GM12878 (cell line): ENCODE data around the gene CACNA1D. TPM values are rescaled to one million over a fixed set of nuclear protein-coding genes. Genes with fewer than 3 reads are reported as not detected.

ENCODE experiments used
- BACH1 ChIP-seq: fragments of 450-650 bp; IDR thresholded peaks from 2 replicates; pipeline ENCODE4 v1.6.1; 2017; ENCODE audit warnings: mild to moderate bottlenecking, borderline replicate concordance
- CEBPB ChIP-seq, 2 experiments: fragments of 150-350 bp in 1 of 2; IDR thresholded peaks; 2 replicates each; pipeline ENCODE4 v1.6.1; 2012 to 2014; ENCODE audit warnings: low read depth in 2 of 2, low read length in 2 of 2, borderline replicate concordance in 1 of 2, inconsistent platforms in 1 of 2
- CHD4 ChIP-seq: fragments of 200-600 bp; sonication (generic); IDR thresholded peaks from 2 replicates; pipeline ENCODE4 v1.6.1; 2016; ENCODE audit warnings: mild to moderate bottlenecking
- CREM ChIP-seq: IDR thresholded peaks from 2 replicates; pipeline ENCODE4 v1.6.1; 2014; ENCODE audit warnings: antibody characterized with exemption, low read depth
- HDAC6 ChIP-seq: fragments of 200-600 bp; sonication (generic); IDR thresholded peaks from one replicate; pipeline ENCODE4 v1.8.0; 2017; ENCODE audit warnings: antibody characterized with exemption; ENCODE audit not compliant: unreplicated experiment
- IKZF1 ChIP-seq: fragments of 450-650 bp; conservative IDR thresholded peaks from 2 replicates; pipeline ENCODE4 v1.6.1; 2017; ENCODE audit warnings: antibody characterized with exemption, mild to moderate bottlenecking
- NFYA ChIP-seq: IDR thresholded peaks from 2 replicates; pipeline ENCODE4 v1.6.1; 2011; ENCODE audit warnings: low read depth, mild to moderate bottlenecking, low read length, improper control_type of control experiment, borderline replicate concordance
- NFYB ChIP-seq: IDR thresholded peaks from 2 replicates; pipeline ENCODE4 v1.6.1; 2011; ENCODE audit warnings: low read depth, mild to moderate bottlenecking, low read length, improper control_type of control experiment, moderate library complexity; ENCODE audit not compliant: insufficient read depth
- NR2C1 ChIP-seq: fragments of 450-650 bp; IDR thresholded peaks from 2 replicates; pipeline ENCODE4 v1.6.1; 2017; ENCODE audit warnings: antibody characterized with exemption, mild to moderate bottlenecking, moderate library complexity
- POLR2A ChIP-seq: IDR thresholded peaks from 2 replicates; pipeline ENCODE4 v1.6.1; 2011; ENCODE audit warnings: low read depth, mild to moderate bottlenecking, low read length
- RAD21 ChIP-seq: IDR thresholded peaks from 2 replicates; pipeline ENCODE4 v1.6.1; 2011; ENCODE audit warnings: mild to moderate bottlenecking, low read depth, low read length, moderate library complexity; ENCODE audit not compliant: insufficient read depth
- SRF ChIP-seq, 2 experiments: IDR thresholded peaks; 2 replicates each; pipeline ENCODE4 v1.6.1; 2011; ENCODE audit warnings: low read depth in 2 of 2, low read length in 2 of 2, mild to moderate bottlenecking in 1 of 2, moderate library complexity in 1 of 2
- ZBED1 ChIP-seq: IDR thresholded peaks from 2 replicates; pipeline ENCODE4 v1.6.1; 2016; ENCODE audit warnings: borderline replicate concordance
- polyA plus RNA-seq, 11 experiments: library from polyadenylated mRNA; depleted of rRNA in 4 of 11; unstranded in 6 of 11; stranded (reverse) in 5 of 11; fragments of >200 nt; fragmentation: Nextera tagmentation in 4 of 11; fragmentation: Illumina TruSeq in 1 of 11; extraction: Ambion mirVana in 4 of 11; extraction: Trizol in 1 of 11; gene quantifications; 1 replicate in 1 of 11; 2 replicates in 10 of 11; pipeline versions ENCODE4 v1.2.1 to v1.2.3, GENCODE V29; 2011 to 2016; ENCODE audit warnings: inconsistent platforms in 2 of 11, missing spikeins in 2 of 11, low read depth in 1 of 11
- total RNA-seq, 4 experiments: library from RNA; depleted of rRNA in 3 of 4; stranded (reverse); fragments of >200 nt in 3 of 4; fragmentation: Illumina TruSeq in 1 of 4; extraction: Trizol in 1 of 4; gene quantifications; 2 replicates each; pipeline versions ENCODE4 v1.2.1 to v1.2.3, GENCODE V29; 2013 to 2021
- TF ChIP-seq, protein P1 (sequence below): IDR thresholded peaks from 2 replicates; pipeline ENCODE4 v1.6.1; 2012; ENCODE audit warnings: improper control_type of control experiment, low read depth, low read length; ENCODE audit not compliant: insufficient replicate concordance
- TF ChIP-seq, protein P2 (sequence below): fragments of 450-650 bp; conservative IDR thresholded peaks from 2 replicates; pipeline ENCODE4 v1.6.1; 2017; ENCODE audit warnings: mild to moderate bottlenecking, moderate library complexity
- TF ChIP-seq, protein P3 (sequence below): fragments of 450-650 bp; IDR thresholded peaks from 2 replicates; pipeline ENCODE4 v1.6.1; 2016; ENCODE audit warnings: mild to moderate bottlenecking
- TF ChIP-seq, protein P4 (sequence below): fragments of 450-650 bp; IDR thresholded peaks from 2 replicates; pipeline ENCODE4 v1.6.1; 2016; ENCODE audit warnings: mild to moderate bottlenecking
- TF ChIP-seq, protein P5 (sequence below): fragments of 150-350 bp; IDR thresholded peaks from 2 replicates; pipeline ENCODE4 v1.6.1; 2014; ENCODE audit warnings: mild to moderate bottlenecking, low read depth, low read length

Gene CACNA1D
- total and polyA plus RNA-seq, 10 of the 15 experiments (the other 5 are each of a cell fraction or from before 2014, with no cell fraction given): 0.21 to 24.4 (median 1.6) TPM

DNA sequence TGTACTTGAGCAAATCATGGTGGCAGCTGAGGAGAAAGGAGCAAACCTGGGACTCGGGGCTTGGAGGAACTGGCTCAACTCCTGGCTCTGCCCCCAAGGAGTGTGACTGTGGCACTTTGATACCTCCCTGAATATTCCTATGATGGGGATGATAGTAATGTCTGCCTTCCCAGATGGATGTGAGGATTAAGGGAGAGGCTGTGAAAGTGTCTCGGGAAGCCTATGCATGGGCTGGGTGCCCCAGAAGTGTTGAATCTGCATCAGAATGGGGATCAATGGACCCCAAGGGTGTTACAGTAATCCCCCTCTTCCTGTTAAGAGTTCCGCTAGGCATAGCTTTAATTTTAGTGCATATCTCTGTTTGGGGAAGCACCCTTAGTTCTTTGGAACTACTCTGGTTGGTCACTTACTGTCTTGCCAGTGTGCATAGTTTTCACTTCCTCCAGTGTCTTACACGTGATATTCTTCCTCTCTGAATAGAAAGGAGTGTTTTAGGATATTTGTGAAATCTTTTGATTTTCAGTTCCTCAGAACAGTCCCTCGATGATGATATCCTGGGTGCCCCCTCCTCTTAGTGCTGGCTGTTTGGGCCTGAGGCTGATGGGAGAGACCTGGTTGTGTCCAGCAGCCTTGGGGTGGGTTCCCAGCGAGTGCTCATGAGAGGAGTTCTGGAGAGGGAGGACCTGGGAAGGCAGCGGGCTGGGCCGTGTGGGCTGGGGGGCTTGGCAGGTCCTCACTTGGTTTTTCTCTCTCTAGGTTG lies 254.3 kb downstream of the CACNA1D start (continued):
- TF ChIP-seq RAD21: no peak
- TF ChIP-seq, protein P1, sequence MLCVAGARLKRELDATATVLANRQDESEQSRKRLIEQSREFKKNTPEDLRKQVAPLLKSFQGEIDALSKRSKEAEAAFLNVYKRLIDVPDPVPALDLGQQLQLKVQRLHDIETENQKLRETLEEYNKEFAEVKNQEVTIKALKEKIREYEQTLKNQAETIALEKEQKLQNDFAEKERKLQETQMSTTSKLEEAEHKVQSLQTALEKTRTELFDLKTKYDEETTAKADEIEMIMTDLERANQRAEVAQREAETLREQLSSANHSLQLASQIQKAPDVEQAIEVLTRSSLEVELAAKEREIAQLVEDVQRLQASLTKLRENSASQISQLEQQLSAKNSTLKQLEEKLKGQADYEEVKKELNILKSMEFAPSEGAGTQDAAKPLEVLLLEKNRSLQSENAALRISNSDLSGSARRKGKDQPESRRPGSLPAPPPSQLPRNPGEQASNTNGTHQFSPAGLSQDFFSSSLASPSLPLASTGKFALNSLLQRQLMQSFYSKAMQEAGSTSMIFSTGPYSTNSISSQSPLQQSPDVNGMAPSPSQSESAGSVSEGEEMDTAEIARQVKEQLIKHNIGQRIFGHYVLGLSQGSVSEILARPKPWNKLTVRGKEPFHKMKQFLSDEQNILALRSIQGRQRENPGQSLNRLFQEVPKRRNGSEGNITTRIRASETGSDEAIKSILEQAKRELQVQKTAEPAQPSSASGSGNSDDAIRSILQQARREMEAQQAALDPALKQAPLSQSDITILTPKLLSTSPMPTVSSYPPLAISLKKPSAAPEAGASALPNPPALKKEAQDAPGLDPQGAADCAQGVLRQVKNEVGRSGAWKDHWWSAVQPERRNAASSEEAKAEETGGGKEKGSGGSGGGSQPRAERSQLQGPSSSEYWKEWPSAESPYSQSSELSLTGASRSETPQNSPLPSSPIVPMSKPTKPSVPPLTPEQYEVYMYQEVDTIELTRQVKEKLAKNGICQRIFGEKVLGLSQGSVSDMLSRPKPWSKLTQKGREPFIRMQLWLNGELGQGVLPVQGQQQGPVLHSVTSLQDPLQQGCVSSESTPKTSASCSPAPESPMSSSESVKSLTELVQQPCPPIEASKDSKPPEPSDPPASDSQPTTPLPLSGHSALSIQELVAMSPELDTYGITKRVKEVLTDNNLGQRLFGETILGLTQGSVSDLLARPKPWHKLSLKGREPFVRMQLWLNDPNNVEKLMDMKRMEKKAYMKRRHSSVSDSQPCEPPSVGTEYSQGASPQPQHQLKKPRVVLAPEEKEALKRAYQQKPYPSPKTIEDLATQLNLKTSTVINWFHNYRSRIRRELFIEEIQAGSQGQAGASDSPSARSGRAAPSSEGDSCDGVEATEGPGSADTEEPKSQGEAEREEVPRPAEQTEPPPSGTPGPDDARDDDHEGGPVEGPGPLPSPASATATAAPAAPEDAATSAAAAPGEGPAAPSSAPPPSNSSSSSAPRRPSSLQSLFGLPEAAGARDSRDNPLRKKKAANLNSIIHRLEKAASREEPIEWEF: peak; percentile 55
- no peak for TF ChIP-seq HDAC6
- no peak for TF ChIP-seq CREM
- TF ChIP-seq, protein P2, sequence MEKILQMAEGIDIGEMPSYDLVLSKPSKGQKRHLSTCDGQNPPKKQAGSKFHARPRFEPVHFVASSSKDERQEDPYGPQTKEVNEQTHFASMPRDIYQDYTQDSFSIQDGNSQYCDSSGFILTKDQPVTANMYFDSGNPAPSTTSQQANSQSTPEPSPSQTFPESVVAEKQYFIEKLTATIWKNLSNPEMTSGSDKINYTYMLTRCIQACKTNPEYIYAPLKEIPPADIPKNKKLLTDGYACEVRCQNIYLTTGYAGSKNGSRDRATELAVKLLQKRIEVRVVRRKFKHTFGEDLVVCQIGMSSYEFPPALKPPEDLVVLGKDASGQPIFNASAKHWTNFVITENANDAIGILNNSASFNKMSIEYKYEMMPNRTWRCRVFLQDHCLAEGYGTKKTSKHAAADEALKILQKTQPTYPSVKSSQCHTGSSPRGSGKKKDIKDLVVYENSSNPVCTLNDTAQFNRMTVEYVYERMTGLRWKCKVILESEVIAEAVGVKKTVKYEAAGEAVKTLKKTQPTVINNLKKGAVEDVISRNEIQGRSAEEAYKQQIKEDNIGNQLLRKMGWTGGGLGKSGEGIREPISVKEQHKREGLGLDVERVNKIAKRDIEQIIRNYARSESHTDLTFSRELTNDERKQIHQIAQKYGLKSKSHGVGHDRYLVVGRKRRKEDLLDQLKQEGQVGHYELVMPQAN: no peak
- TF ChIP-seq NR2C1: no peak
- TF ChIP-seq, protein P3, sequence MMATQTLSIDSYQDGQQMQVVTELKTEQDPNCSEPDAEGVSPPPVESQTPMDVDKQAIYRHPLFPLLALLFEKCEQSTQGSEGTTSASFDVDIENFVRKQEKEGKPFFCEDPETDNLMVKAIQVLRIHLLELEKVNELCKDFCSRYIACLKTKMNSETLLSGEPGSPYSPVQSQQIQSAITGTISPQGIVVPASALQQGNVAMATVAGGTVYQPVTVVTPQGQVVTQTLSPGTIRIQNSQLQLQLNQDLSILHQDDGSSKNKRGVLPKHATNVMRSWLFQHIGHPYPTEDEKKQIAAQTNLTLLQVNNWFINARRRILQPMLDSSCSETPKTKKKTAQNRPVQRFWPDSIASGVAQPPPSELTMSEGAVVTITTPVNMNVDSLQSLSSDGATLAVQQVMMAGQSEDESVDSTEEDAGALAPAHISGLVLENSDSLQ: no peak; the same call in 1 of the 2 replicates
- no peak for TF ChIP-seq CHD4
- TF ChIP-seq POLR2A: no peak
- no peak for TF ChIP-seq SRF (IDR thresholded peaks at IDR 0.05; ENCODE audit: low read depth in 2 of 2, low read length in 2 of 2)
- TF ChIP-seq ZBED1: no peak
- TF ChIP-seq NFYA: no peak
- TF ChIP-seq IKZF1: peak; percentile 90
- TF ChIP-seq, protein P4, sequence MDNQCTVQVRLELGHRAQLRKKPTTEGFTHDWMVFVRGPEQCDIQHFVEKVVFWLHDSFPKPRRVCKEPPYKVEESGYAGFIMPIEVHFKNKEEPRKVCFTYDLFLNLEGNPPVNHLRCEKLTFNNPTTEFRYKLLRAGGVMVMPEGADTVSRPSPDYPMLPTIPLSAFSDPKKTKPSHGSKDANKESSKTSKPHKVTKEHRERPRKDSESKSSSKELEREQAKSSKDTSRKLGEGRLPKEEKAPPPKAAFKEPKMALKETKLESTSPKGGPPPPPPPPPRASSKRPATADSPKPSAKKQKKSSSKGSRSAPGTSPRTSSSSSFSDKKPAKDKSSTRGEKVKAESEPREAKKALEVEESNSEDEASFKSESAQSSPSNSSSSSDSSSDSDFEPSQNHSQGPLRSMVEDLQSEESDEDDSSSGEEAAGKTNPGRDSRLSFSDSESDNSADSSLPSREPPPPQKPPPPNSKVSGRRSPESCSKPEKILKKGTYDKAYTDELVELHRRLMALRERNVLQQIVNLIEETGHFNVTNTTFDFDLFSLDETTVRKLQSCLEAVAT: no peak
- TF ChIP-seq CEBPB (IDR thresholded peaks at IDR 0.05; ENCODE audit: borderline replicate concordance in 1 of 2, low read depth in 2 of 2, low read length in 2 of 2): no peak
- TF ChIP-seq, protein P5, sequence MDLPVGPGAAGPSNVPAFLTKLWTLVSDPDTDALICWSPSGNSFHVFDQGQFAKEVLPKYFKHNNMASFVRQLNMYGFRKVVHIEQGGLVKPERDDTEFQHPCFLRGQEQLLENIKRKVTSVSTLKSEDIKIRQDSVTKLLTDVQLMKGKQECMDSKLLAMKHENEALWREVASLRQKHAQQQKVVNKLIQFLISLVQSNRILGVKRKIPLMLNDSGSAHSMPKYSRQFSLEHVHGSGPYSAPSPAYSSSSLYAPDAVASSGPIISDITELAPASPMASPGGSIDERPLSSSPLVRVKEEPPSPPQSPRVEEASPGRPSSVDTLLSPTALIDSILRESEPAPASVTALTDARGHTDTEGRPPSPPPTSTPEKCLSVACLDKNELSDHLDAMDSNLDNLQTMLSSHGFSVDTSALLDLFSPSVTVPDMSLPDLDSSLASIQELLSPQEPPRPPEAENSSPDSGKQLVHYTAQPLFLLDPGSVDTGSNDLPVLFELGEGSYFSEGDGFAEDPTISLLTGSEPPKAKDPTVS: no peak
- TF ChIP-seq BACH1: peak; percentile 32; the same call in 1 of the 2 replicates
- peak; percentile 50; the same call in 1 of the 2 replicates for TF ChIP-seq NFYB
